K562 (cell line): Measurements from ENCODE around the gene DNAJC12. TPM values are rescaled to one million over a fixed set of nuclear protein-coding genes. Genes with fewer than 3 reads are reported as not detected.

Source experiments
- ATAC-seq: fragments of 200-7000 bp; cut with Tn5 transposase; 3 replicates; pipeline ENCODE4 v1.9.1; 2020; ENCODE audit warnings: moderate library complexity
- BruUV-seq: library from RNA; stranded (reverse); fragments of 400-500 nt; replicated peaks from 2 replicates; lab custom pipeline; 2021; lab: Mats Ljungman, UMichigan
- CTCF ChIA-PET: fragments of 300-600 bp; formaldehyde crosslinking; extraction: SDS; loops from one replicate; lab custom pipeline; 2021; ENCODE audit warnings: low intra/inter-chr PET ratio; lab: Yijun Ruan, JAX
- POLR2A ChIA-PET: fragments of 300-600, 350-650 bp; sonication (Branson Sonifier 250); formaldehyde crosslinking; extraction: SDS; loops from one replicate; lab custom pipeline; 2021; ENCODE audit warnings: antibody characterized with exemption, inconsistent platforms; lab: Yijun Ruan, JAX
- DNase-seq, 4 experiments: peaks; one replicate each; pipeline versions ENCODE4 v3.0.0 to v3.0.0-alpha.2; 2011 to 2018; ENCODE audit warnings: low spot score in 3 of 4, mixed read lengths in 3 of 4; ENCODE audit errors: extremely low read depth in 1 of 4
- FAIRE-seq: peaks from 2 replicates; lab custom pipeline; 2011; peaks lifted over from hg19 to GRCh38; lab: Jason Lieb, UNC
- H2AFZ ChIP-seq: 2 replicates; pipeline ENCODE4 v1.6.0; 2011; ENCODE audit warnings: low read depth, low read length, control low read depth, inconsistent platforms
- H3K27ac ChIP-seq: fragments of 200-600 bp; 3 replicates; pipeline ENCODE4 v1.8.0; 2011; ENCODE audit warnings: low read depth, mild to moderate bottlenecking, control low read depth, inconsistent platforms, low read length, moderate library complexity, mixed read lengths; ENCODE audit errors: extremely low read depth
- H3K27me3 ChIP-seq, 2 experiments: fragments of 300-600 bp in 1 of 2; 2 replicates in 1 of 2; 3 replicates in 1 of 2; pipeline versions ENCODE4 v1.6.0 to v1.8.0; 2011; ENCODE audit warnings: inconsistent platforms in 2 of 2, low read length in 2 of 2, mild to moderate bottlenecking in 1 of 2, mixed read lengths in 1 of 2, moderate library complexity in 1 of 2; ENCODE audit not compliant: control insufficient read depth in 2 of 2, insufficient read depth in 2 of 2
- H3K36me3 ChIP-seq: fragments of 300-600 bp; 3 replicates; pipeline ENCODE4 v1.8.0; 2011; ENCODE audit warnings: mild to moderate bottlenecking, low read length, inconsistent platforms; ENCODE audit not compliant: control insufficient read depth, insufficient read depth
- H3K4me1 ChIP-seq, 2 experiments: fragments of 200-600 bp in 1 of 2; replicated peaks in 1 of 2; 2 replicates in 1 of 2; 3 replicates in 1 of 2; pipeline versions ENCODE4 v1.5.1 to v1.8.0; 2011; ENCODE audit warnings: inconsistent platforms in 2 of 2, low read length in 2 of 2, mild to moderate bottlenecking in 1 of 2, mixed read lengths in 1 of 2, moderate library complexity in 1 of 2; ENCODE audit not compliant: control insufficient read depth in 2 of 2, insufficient read depth in 2 of 2
- H3K4me2 ChIP-seq: 2 replicates; pipeline ENCODE4 v1.6.1; 2011; ENCODE audit warnings: low read length, control low read depth, inconsistent platforms, mixed read lengths; ENCODE audit not compliant: insufficient read depth
- H3K4me3 ChIP-seq: fragments of 200-600 bp; sonication (generic), shearing (Covaris generic); 2 replicates; pipeline ENCODE4 v1.5.1; 2016; ENCODE audit warnings: control low read depth, inconsistent platforms
- H3K79me2 ChIP-seq: fragments of 200-600 bp; 3 replicates; pipeline ENCODE4 v1.8.0; 2011; ENCODE audit warnings: low read length, inconsistent platforms; ENCODE audit not compliant: control insufficient read depth, insufficient read depth
- H3K9ac ChIP-seq, 2 experiments: 2 replicates each; pipeline versions ENCODE4 v1.6.0 to v1.6.1; 2011; ENCODE audit warnings: low read depth in 2 of 2, low read length in 2 of 2, control low read depth in 1 of 2, inconsistent platforms in 1 of 2, mild to moderate bottlenecking in 1 of 2, mixed read lengths in 1 of 2; ENCODE audit not compliant: insufficient read depth in 1 of 2
- H3K9me1 ChIP-seq: one replicate; pipeline ENCODE4 v1.6.0; 2011; ENCODE audit warnings: inconsistent platforms, mild to moderate bottlenecking, low read length, moderate library complexity; ENCODE audit not compliant: control insufficient read depth, insufficient read depth
- H3K9me3 ChIP-seq: replicated peaks from 2 replicates; pipeline ENCODE4 v1.5.1; 2011; ENCODE audit warnings: low read depth, low read length, inconsistent platforms; ENCODE audit not compliant: control insufficient read depth, insufficient read depth
- H4K20me1 ChIP-seq: replicated peaks from 2 replicates; pipeline ENCODE4 v1.6.1; 2011; ENCODE audit warnings: low read length, inconsistent platforms, mixed read lengths; ENCODE audit not compliant: control insufficient read depth, insufficient read depth
- ATF1 ChIP-seq, 2 experiments: fragments of 450-650 bp in 1 of 2; IDR thresholded peaks; 2 replicates each; pipeline ENCODE4 v1.6.1; 2016; ENCODE audit warnings: missing compliant biosample characterization in 1 of 2, missing genetic modification characterization in 1 of 2
- CCAR2 ChIP-seq: fragments of 200-400 bp; formaldehyde crosslinking; IDR thresholded peaks from 2 replicates; pipeline ENCODE4 v1.6.1; 2017; ENCODE audit warnings: mild to moderate bottlenecking, low read depth, low read length
- CREB1 ChIP-seq, 2 experiments: sonication (generic) in 1 of 2; formaldehyde crosslinking in 1 of 2; IDR thresholded peaks; 2 replicates each; pipeline versions ENCODE4 v1.6.1 to v1.8.0; 2012 to 2022; ENCODE audit warnings: inconsistent platforms in 1 of 2, mild to moderate bottlenecking in 1 of 2, missing genetic modification reagents in 1 of 2, moderate library complexity in 1 of 2
- HNRNPH1 ChIP-seq: fragments of 200-400 bp; formaldehyde crosslinking; optimal IDR thresholded peaks from 2 replicates; pipeline ENCODE3; 2017; ENCODE audit warnings: low read depth, mild to moderate bottlenecking, low read length, moderate library complexity
- HOXB6 ChIP-seq: fragments of 250-450 bp; sonication (Bioruptor Pico); IDR thresholded peaks from 2 replicates; pipeline ENCODE4 v1.5.1; 2022; ENCODE audit warnings: mild to moderate bottlenecking, borderline replicate concordance
- KDM2B ChIP-seq: fragments of 250-450 bp; sonication (Bioruptor Pico); IDR thresholded peaks from 2 replicates; pipeline ENCODE4 v1.8.0; 2021; ENCODE audit warnings: mild to moderate bottlenecking, moderate library complexity
- MCM5 ChIP-seq: fragments of 450-650 bp; IDR thresholded peaks from 2 replicates; pipeline ENCODE4 v1.6.1; 2016; ENCODE audit warnings: low read depth
- POLR2AphosphoS2 ChIP-seq: IDR thresholded peaks from 2 replicates; pipeline ENCODE4 v1.6.1; 2012; ENCODE audit warnings: low read length, improper control_type of control experiment
- STAT5B ChIP-seq: fragments of 250-450 bp; sonication (Bioruptor Pico); IDR thresholded peaks from 2 replicates; pipeline ENCODE4 v1.8.0; 2021; ENCODE audit warnings: mild to moderate bottlenecking, inconsistent platforms
- TAF1 ChIP-seq: IDR thresholded peaks from 2 replicates; pipeline ENCODE4 v1.6.1; 2011; ENCODE audit warnings: mild to moderate bottlenecking, low read length, moderate library complexity; ENCODE audit not compliant: insufficient read depth, control insufficient read depth, severe bottlenecking; ENCODE audit errors: extremely low read depth
- ZNF354B ChIP-seq: fragments of 250-450 bp; sonication (Bioruptor Pico); IDR thresholded peaks from 2 replicates; pipeline ENCODE4 v1.4.0; 2020
- ZNF436 ChIP-seq: fragments of 250-450, 450-650 bp; sonication (Bioruptor Pico); formaldehyde crosslinking; IDR thresholded peaks from 2 replicates; pipeline ENCODE4 v1.7.0; 2020; ENCODE audit warnings: mild to moderate bottlenecking
- ZNF785 ChIP-seq: fragments of 250-450 bp; sonication (Bioruptor Pico); IDR thresholded peaks from 2 replicates; pipeline ENCODE4 v1.4.0; 2020; ENCODE audit warnings: mild to moderate bottlenecking
- WGBS: fragments of 100-300 bp; shearing (Covaris generic); methylation state at CpG from one replicate; pipeline ENCODE4 v1.1.6; 2016; ENCODE audit warnings: low coverage, mixed read lengths; ENCODE audit not compliant: insufficient coverage; ENCODE audit errors: missing lambda C conversion rate; 5-methylcytosine and 5-hydroxymethylcytosine counted together
- in situ Hi-C: fragments of 300-500 bp; cut with MboI; formaldehyde crosslinking; loops from 4 replicates; pipeline ENCODE4 v1.15.0; 2018; ENCODE audit warnings: inconsistent platforms, mixed read lengths
- intact Hi-C: fragments of 100-400 bp; cut with micrococcal nuclease; formaldehyde crosslinking; loops from 2 replicates; pipeline ENCODE4 v1.14.2; 2022
- polyA plus RNA-seq, 8 experiments: library from polyadenylated mRNA; depleted of rRNA in 4 of 8; stranded (reverse) in 5 of 8; unstranded in 3 of 8; fragments of >200 nt; fragmentation: Nextera tagmentation in 2 of 8; fragmentation: Illumina TruSeq in 1 of 8; extraction: Ambion mirVana in 2 of 8; extraction: Trizol in 1 of 8; gene quantifications; 2 replicates each; pipeline versions ENCODE4 v1.2.1 to v1.2.3, GENCODE V29; 2011 to 2014; ENCODE audit warnings: inconsistent platforms in 1 of 8, missing spikeins in 1 of 8
- total RNA-seq, 7 experiments: library from RNA; depleted of rRNA in 6 of 7; stranded (reverse); fragments of >200 nt in 6 of 7; fragmentation: Illumina TruSeq in 2 of 7; extraction: Trizol in 2 of 7; gene quantifications; 2 replicates each; pipeline versions ENCODE4 v1.2.1 to v1.2.3, GENCODE V29; 2011 to 2021; ENCODE audit warnings: low replicate concordance in 1 of 7
- TF ChIP-seq, protein P1 (sequence below): fragments of 450-650 bp; IDR thresholded peaks from 2 replicates; pipeline ENCODE4 v1.7.0; 2016; ENCODE audit warnings: borderline replicate concordance
- TF ChIP-seq, protein P2 (sequence below): fragments of 450-650 bp; formaldehyde crosslinking; IDR thresholded peaks from 2 replicates; pipeline ENCODE4 v1.4.0; 2022; ENCODE audit warnings: missing genetic modification characterization
- TF ChIP-seq, protein P3 (sequence below): fragments of 450-650 bp; IDR thresholded peaks from one replicate; pipeline ENCODE4 v1.6.1; 2018; ENCODE audit warnings: mild to moderate bottlenecking, moderate library complexity; ENCODE audit not compliant: partially characterized antibody
- TF ChIP-seq, protein P4 (sequence below): fragments of 200-400 bp; formaldehyde crosslinking; IDR thresholded peaks from 2 replicates; pipeline ENCODE4 v1.6.1; 2017; ENCODE audit warnings: mild to moderate bottlenecking, low read depth, low read length, moderate library complexity

DNAJC12 gene
- total and polyA plus RNA-seq, 9 of the 15 experiments (the other 6 are each of a cell fraction or from before 2014, with no cell fraction given) = 7.4 to 95.9 (median 68.5) TPM

DNA sequence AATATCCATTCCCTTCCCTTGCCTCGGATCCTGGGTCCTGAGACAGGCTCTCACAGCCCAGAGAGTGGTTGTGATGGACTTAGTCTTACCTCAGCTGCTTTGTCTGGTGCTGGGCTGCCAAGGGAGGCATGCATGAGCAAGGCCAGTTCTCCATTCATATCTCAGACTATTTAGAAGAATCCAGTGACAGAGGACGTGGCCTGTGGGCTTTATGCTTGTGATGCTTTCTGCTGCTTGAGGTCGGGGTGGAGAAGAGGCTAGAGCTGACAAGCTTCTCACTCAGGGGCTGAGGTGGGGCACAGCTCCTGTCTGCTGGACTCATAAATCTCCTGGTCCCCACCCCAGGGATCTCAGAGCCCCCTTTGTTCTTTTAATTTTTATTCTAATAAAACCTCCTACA lies 66.8 kb downstream of the DNAJC12 start:
- H3K79me2 ChIP-seq = no peaks in the 10 kb centered on the region
- no peak for DNase-seq
- CTCF ChIA-PET = no interaction called here
- H3K4me3 ChIP-seq = no peak overlapping the region
- intact Hi-C loops (no loop called here), in situ Hi-C loops (loop anchor here (10.0 kb wide), 1 partner anchor 106 kb away; no protein-coding TSS in a partner anchor)
- WGBS = 0% methylated on average over 3 of the region's 3 CpGs
- H3K27ac ChIP-seq = no peak overlapping the region
- H3K9me3 ChIP-seq = no peaks in the 10 kb centered on the region
- no TSS peak for BruUV-seq
- no peaks in the 10 kb centered on the region for H3K9me1 ChIP-seq
- ATAC-seq = no peak
- H3K4me1 ChIP-seq = no peaks in the 10 kb centered on the region
- H3K9ac ChIP-seq = no peak overlapping the region
- peaks cover 3 to 4% of the 10 kb centered on the region in 2 experiments; a peak in 3 of 5 replicates for H3K27me3 ChIP-seq
- H2AFZ ChIP-seq = no peak overlapping the region
- no peaks in the 10 kb centered on the region for H4K20me1 ChIP-seq
- POLR2A ChIA-PET = no interaction called here
- no peaks in the 10 kb centered on the region for H3K36me3 ChIP-seq
- no peak for FAIRE-seq
- no peak overlapping the region for H3K4me2 ChIP-seq
- TF ChIP-seq, protein P1, sequence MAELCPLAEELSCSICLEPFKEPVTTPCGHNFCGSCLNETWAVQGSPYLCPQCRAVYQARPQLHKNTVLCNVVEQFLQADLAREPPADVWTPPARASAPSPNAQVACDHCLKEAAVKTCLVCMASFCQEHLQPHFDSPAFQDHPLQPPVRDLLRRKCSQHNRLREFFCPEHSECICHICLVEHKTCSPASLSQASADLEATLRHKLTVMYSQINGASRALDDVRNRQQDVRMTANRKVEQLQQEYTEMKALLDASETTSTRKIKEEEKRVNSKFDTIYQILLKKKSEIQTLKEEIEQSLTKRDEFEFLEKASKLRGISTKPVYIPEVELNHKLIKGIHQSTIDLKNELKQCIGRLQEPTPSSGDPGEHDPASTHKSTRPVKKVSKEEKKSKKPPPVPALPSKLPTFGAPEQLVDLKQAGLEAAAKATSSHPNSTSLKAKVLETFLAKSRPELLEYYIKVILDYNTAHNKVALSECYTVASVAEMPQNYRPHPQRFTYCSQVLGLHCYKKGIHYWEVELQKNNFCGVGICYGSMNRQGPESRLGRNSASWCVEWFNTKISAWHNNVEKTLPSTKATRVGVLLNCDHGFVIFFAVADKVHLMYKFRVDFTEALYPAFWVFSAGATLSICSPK = no peak
- no peak for TF ChIP-seq ATF1 (CRISPR knock-in tag; IDR thresholded peaks at IDR 0.05)
- TF ChIP-seq ATF1 (tag; IDR thresholded peaks at IDR 0.05) = no peak
- TF ChIP-seq TAF1 = no peak
- TF ChIP-seq ZNF354B (CRISPR knock-in tag) = no peak
- TF ChIP-seq POLR2AphosphoS2 = no peak
- TF ChIP-seq, protein P2, sequence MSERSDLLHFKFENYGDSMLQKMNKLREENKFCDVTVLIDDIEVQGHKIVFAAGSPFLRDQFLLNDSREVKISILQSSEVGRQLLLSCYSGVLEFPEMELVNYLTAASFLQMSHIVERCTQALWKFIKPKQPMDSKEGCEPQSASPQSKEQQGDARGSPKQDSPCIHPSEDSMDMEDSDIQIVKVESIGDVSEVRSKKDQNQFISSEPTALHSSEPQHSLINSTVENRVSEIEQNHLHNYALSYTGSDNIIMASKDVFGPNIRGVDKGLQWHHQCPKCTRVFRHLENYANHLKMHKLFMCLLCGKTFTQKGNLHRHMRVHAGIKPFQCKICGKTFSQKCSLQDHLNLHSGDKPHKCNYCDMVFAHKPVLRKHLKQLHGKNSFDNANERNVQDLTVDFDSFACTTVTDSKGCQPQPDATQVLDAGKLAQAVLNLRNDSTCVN (CRISPR knock-in tag) = no peak
- TF ChIP-seq CCAR2 = no peak
- TF ChIP-seq STAT5B (CRISPR knock-in tag) = no peak
- no peak for TF ChIP-seq ZNF785 (CRISPR knock-in tag)
- no peak for TF ChIP-seq HNRNPH1
- TF ChIP-seq ZNF436 = no peak
- TF ChIP-seq, protein P3, sequence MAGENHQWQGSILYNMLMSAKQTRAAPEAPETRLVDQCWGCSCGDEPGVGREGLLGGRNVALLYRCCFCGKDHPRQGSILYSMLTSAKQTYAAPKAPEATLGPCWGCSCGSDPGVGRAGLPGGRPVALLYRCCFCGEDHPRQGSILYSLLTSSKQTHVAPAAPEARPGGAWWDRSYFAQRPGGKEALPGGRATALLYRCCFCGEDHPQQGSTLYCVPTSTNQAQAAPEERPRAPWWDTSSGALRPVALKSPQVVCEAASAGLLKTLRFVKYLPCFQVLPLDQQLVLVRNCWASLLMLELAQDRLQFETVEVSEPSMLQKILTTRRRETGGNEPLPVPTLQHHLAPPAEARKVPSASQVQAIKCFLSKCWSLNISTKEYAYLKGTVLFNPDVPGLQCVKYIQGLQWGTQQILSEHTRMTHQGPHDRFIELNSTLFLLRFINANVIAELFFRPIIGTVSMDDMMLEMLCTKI = no peak
- TF ChIP-seq KDM2B (CRISPR knock-in tag) = no peak
- TF ChIP-seq, protein P4, sequence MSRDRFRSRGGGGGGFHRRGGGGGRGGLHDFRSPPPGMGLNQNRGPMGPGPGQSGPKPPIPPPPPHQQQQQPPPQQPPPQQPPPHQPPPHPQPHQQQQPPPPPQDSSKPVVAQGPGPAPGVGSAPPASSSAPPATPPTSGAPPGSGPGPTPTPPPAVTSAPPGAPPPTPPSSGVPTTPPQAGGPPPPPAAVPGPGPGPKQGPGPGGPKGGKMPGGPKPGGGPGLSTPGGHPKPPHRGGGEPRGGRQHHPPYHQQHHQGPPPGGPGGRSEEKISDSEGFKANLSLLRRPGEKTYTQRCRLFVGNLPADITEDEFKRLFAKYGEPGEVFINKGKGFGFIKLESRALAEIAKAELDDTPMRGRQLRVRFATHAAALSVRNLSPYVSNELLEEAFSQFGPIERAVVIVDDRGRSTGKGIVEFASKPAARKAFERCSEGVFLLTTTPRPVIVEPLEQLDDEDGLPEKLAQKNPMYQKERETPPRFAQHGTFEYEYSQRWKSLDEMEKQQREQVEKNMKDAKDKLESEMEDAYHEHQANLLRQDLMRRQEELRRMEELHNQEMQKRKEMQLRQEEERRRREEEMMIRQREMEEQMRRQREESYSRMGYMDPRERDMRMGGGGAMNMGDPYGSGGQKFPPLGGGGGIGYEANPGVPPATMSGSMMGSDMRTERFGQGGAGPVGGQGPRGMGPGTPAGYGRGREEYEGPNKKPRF = no peak
- TF ChIP-seq CREB1 (IDR thresholded peaks at IDR 0.05) = no peak
- TF ChIP-seq CREB1 (CRISPR knock-in tag; IDR thresholded peaks at IDR 0.05) = no peak
- TF ChIP-seq HOXB6 (CRISPR knock-in tag) = no peak
- TF ChIP-seq MCM5 = no peak
